ENCODE measurements around the gene GH1.

Gene GH1

DNA sequence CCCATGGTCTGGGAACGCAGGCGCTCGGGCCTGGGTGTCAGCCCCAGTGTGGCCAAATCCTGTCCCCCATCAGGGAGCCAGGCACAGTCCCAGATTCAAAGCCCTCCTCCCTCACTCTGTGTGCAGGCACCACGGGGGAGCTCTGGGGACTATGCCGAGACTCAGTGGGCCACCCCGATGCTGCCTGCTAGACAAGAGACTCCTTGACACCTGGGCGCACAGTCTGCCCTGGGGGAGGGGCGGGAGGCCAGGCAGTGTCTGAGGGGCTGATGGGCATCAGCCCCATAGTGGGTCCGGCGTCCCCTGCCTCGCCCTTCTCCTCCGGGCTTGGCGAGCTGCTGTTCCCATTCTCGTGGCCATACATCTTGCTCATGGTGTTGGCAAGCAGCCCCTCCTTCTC, 21.9 kb upstream of the GH1 start:
- TF ChIP-seq, protein P1, sequence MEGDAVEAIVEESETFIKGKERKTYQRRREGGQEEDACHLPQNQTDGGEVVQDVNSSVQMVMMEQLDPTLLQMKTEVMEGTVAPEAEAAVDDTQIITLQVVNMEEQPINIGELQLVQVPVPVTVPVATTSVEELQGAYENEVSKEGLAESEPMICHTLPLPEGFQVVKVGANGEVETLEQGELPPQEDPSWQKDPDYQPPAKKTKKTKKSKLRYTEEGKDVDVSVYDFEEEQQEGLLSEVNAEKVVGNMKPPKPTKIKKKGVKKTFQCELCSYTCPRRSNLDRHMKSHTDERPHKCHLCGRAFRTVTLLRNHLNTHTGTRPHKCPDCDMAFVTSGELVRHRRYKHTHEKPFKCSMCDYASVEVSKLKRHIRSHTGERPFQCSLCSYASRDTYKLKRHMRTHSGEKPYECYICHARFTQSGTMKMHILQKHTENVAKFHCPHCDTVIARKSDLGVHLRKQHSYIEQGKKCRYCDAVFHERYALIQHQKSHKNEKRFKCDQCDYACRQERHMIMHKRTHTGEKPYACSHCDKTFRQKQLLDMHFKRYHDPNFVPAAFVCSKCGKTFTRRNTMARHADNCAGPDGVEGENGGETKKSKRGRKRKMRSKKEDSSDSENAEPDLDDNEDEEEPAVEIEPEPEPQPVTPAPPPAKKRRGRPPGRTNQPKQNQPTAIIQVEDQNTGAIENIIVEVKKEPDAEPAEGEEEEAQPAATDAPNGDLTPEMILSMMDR (IDR thresholded peaks at IDR 0.05; ENCODE audit: control insufficient read depth, insufficient read depth, low read depth, low read length, missing control alignments): no peak
- no peak for DNase-seq (ENCODE audit: low read depth)
- no peak overlapping the region for H3K4me3 ChIP-seq (ENCODE audit: control insufficient read depth, low read depth, low read length)

DNA sequence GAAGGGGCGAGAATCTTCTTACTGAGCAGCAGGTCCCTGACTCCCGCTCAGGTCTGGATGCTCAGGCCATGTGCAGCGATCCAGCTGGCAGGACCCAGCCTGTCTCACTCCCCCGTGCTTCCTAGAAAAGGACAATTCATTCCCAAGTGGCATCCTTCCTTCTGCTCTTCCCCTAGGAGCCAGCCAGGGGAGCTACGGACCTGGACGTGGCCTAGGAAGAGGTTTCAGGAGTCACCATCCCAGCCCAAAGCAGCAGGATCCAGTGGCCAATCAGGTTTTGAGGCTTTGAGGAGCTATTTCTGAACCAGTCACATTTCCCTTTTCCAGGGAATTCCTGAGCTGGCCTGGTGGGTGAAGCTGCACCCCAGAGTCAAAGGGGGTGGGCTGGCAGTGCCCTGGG, 21.2 kb upstream of the GH1 start:
- DNase-seq (ENCODE audit: low read depth): no peak

DNA sequence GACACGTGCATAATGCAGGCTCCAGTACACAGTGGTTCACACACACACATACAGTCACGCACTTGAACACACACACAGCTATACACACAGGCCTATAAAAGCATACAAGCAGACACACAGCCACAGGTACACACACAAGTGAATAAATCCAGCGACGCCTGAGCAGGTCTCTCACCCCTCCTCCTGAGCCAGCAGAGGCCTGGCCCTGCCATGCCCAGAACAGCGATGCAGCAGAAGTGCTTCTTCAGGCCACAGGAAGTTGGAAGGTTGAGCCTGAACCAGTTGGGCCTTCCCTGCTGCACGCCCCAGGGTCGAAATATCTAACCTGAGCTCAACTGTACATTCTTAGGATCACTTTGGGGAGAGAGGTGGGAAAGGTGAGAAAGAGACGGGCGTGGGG, 20.8 kb upstream of the GH1 start:
- H3K4me3 ChIP-seq (ENCODE audit: control insufficient read depth, low read depth, low read length): no peak overlapping the region
- TF ChIP-seq, protein P1 (IDR thresholded peaks at IDR 0.05; ENCODE audit: control insufficient read depth, insufficient read depth, low read depth, low read length, missing control alignments): no peak
- no peak for DNase-seq (ENCODE audit: low read depth)

More for the DNA sequence above, 21.2 kb upstream of the GH1 start:
- TF ChIP-seq, protein P1 (IDR thresholded peaks at IDR 0.05; ENCODE audit: control insufficient read depth, insufficient read depth, low read depth, low read length, missing control alignments): no peak
- H3K4me3 ChIP-seq (ENCODE audit: control insufficient read depth, low read depth, low read length): no peak overlapping the region

DNA sequence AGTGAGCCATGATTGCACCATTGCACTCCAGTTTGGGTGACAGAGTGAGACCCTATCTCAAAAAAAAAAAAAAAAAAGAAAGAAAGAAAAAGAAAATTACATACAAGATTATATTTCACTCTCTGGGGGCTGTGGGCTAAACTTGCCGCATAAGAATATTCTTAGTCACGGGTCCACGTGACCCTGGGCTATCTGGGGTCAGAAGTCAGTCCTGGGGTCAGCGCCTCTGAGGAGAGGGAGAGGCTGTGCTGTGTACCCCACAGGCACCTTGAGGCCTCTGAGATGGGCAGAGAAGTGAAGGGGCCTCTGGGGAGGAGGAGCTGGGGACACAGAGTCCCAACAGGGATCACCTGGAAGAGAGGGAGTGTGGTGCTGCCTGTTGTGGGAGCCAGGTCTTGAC, 19.3 kb upstream of the GH1 start:
- TF ChIP-seq, protein P1 (IDR thresholded peaks at IDR 0.05; ENCODE audit: control insufficient read depth, insufficient read depth, low read depth, low read length, missing control alignments): no peak
- no peak overlapping the region for H3K4me3 ChIP-seq (ENCODE audit: control insufficient read depth, low read depth, low read length)
- DNase-seq (ENCODE audit: low read depth): no peak

DNA sequence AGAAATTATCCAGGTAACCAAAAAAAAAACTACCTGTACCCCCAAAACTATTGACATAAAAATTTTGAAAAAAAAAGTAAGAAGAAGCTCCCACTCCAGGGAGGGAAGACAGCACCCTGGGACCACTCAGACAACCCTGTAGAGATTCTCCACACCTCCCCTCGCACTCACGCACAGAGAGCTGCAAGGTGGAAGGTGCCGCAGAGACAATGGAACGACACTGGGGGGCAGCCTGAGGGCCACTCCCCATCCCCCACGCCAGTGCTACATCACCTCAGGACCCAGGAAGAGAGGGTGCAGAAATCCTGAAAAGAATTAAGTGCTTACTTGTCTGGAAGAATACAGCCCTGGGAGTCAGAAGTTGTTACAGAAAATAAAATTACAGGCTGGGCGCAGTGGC, 18.7 kb upstream of the GH1 start:
- TF ChIP-seq, protein P1 (IDR thresholded peaks at IDR 0.05; ENCODE audit: control insufficient read depth, insufficient read depth, low read depth, low read length, missing control alignments): no peak
- no peak overlapping the region for H3K4me3 ChIP-seq (ENCODE audit: control insufficient read depth, low read depth, low read length)
- DNase-seq (ENCODE audit: low read depth): no peak

DNA sequence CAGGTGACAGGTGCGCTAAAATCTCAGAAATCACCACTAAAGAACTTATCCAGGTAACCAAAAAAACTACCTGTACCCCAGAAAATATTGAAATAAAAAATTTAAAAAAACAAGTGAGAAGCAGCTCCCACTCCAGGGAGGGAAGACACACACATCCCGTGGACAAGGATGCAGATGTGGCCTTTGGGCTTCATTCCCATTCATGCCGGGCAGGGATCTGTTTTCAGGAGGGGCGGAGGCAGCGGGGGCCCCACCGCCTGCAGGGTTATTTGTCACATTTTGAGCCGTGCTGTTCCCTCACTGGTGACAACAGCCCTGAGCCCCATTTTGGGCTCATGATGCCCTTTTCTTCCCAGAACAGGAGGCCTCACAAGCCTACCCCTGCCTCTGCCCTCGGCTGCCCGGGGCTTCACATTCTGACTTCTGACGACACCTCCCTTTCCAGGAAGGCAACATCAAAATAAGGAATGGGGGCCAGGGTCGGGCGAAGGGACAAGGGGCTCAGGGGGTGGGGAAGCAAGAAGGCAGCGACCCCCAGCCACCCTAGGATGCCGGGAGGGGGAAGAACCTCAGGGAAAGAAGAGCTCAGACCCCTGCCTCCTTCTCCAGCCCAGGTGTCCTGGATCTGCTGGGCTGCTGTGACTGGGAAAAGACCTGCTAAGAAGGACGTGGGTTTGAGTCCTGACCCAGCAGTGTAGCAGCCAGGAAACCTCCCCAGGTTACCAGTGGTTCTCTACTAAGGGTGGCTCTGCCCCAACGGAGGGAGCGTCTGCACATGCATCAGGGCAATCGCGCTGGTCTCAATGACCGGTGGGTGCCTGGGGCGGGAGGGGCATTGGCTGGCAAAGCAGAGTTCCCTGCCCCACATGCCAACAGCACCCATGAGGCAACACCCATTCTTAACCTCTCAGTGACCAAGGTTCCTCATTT, 15.8 kb upstream of the GH1 start:
- TF ChIP-seq, protein P1 (IDR thresholded peaks at IDR 0.05; ENCODE audit: control insufficient read depth, insufficient read depth, low read depth, low read length, missing control alignments): no peak
- DNase-seq (ENCODE audit: low read depth): no peak
- no peak overlapping the region for H3K4me3 ChIP-seq (ENCODE audit: control insufficient read depth, low read depth, low read length)

All from AG09309 (cell line).